ENCODE data around the gene COLEC12.

DNA sequence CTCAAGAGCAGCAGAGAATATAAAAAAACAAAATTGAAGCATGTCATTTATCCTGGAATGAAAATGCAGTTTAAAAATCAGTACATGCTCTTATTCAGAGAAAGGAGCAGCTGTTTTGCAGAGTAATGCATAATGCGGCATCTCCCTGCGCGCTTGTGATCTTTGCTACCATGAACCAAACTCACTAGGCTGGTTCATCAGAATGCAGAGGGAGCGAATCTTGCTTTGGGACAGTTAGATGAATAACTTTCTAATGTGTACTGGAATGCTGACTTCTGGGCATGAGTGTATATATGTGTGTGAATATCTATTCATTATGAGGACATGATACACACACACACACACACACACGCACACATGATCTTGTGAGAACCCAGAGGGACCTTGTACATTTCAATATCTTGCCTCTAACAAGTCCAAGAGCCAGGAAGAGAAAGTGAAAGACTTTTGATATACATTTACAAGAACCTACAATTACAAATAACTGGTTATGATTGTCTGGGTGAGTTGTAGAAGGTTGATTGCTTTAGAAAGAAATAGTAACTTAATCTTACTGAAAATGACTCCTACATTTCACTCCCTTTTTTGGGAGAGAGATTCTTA is 178.5 kb downstream of the COLEC12 start:
- TF ChIP-seq, protein P1, sequence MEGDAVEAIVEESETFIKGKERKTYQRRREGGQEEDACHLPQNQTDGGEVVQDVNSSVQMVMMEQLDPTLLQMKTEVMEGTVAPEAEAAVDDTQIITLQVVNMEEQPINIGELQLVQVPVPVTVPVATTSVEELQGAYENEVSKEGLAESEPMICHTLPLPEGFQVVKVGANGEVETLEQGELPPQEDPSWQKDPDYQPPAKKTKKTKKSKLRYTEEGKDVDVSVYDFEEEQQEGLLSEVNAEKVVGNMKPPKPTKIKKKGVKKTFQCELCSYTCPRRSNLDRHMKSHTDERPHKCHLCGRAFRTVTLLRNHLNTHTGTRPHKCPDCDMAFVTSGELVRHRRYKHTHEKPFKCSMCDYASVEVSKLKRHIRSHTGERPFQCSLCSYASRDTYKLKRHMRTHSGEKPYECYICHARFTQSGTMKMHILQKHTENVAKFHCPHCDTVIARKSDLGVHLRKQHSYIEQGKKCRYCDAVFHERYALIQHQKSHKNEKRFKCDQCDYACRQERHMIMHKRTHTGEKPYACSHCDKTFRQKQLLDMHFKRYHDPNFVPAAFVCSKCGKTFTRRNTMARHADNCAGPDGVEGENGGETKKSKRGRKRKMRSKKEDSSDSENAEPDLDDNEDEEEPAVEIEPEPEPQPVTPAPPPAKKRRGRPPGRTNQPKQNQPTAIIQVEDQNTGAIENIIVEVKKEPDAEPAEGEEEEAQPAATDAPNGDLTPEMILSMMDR (IDR thresholded peaks at IDR 0.05), result no peak
- no peak for TF ChIP-seq POLR2A (IDR thresholded peaks at IDR 0.05)

All from lower leg skin (tissue), 3 donors.